Cardiac fibroblast (primary cell): ENCODE results near the gene EPHA2.

Experiments used
- DNase-seq, 2 donors: peaks; one replicate each; pipeline versions ENCODE4 v3.0.0 to v3.0.0-alpha.2; 2010; ENCODE audit warnings: low read depth in 2 of 2
- H3K4me3 ChIP-seq, 2 donors: replicated peaks in 1 of 2; 1 replicate in 1 of 2; 2 replicates in 1 of 2; pipeline ENCODE4 v1.5.1; 2011; ENCODE audit warnings: low read depth in 2 of 2, low read length in 2 of 2, mild to moderate bottlenecking in 2 of 2, moderate library complexity in 1 of 2
- CTCF ChIP-seq: IDR thresholded peaks from one replicate; pipeline ENCODE4 v1.5.1; 2011; ENCODE audit warnings: low read depth, mild to moderate bottlenecking, low read length, inconsistent platforms

The EPHA2 gene

GRCh38 chr1:16091296-16091695 is 64.6 kb downstream of the EPHA2 start:
- no peak for DNase-seq
- no peak for TF ChIP-seq CTCF
- H3K4me3 ChIP-seq: no peak overlapping the region

DNA sequence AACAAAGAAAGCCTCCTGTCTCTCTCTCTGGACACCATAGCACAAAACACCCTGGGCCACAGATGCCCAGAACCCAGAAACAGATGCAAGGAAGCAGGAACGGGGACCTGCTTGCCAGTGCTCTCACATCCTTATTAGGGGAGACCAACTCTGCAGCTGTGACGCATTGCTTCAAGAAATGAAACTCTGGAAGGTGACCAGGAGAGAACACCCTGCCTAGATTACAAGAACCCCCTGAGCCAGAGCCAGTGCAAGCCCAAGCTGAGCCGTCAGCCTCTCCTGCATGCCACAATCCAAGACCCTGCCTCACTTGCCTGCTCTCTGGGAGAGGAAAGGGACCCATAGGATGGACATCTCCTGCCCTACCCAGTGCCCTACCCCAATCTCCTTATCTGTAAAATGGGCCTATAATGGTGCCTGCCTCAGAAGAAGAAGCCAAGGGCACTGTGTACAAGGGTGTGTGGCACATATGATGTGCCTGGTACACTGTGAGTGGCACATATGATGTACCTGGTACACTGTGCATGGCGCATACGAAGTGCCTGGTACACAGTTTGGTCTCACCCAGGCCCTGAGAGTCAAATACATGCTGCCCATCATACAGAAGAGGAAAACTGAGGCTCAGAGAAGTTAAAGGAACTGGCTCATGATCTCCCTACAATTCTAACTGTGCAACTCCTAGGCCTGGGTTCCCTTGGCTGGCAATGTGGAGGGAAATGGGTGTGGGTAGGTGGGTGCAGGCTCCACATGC is 65.6 kb downstream of the EPHA2 start:
- DNase-seq: no peak
- TF ChIP-seq CTCF: no peak
- H3K4me3 ChIP-seq: no peak overlapping the region

DNA sequence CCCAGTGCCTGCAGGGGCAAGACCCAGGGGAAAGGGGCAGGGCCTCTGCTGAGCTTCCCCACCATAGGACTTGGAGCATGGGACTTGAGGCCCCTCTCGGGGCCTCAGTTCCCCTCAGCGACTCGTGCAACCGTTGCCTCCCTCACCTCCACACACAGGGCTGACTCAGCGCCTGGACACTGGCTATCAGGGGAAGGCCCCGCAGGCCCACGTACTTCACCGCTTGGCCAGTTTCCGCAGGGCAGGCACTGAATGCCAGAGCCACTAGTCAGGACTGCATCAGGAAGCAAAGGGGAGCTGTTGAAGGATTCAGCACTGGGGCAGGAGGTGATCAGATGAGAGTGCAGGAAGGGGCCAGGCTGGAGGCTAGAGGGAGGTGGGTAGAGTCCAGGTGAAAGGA is 66.9 kb downstream of the EPHA2 start:
- DNase-seq: peak; percentile 87 to 89
- no peak overlapping the region for H3K4me3 ChIP-seq
- TF ChIP-seq CTCF: no peak

- no peak for DNase-seq
- H3K4me3 ChIP-seq: no peak overlapping the region
- no peak for TF ChIP-seq CTCF
These were observed 67.4 kb downstream of the EPHA2 start for GRCh38 chr1:16088351-16088911.

DNA sequence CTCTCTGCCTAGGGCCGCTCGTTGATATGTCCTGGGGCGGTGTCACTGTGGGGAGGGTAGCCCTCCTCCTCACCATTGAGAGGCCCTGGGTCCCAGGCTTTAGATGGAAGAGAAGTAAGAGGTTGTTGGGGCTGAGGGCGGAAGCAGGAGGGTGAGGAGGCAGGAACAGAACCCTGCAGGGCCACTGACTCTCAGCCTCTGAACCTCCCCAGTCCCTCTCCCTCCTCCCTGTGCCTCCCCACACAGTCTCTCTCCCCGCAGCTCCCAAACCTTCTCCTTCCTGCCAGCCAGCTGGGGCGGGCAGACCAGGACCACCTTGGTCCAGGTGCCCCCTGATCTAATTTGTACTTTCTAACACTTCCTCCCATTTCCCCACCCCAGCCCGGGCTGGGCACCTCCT is 68.1 kb downstream of the EPHA2 start:
- no peak for DNase-seq
- H3K4me3 ChIP-seq: no peak overlapping the region
- no peak for TF ChIP-seq CTCF

- TF ChIP-seq CTCF: no peak
- no peak overlapping the region for H3K4me3 ChIP-seq
- DNase-seq: no peak
These were observed 70.3 kb downstream of the EPHA2 start for GRCh38 chr1:16085522-16085921.
